CD14-positive monocyte (primary cell): Measurements from ENCODE around the gene SRGAP2C. TPM values are rescaled to one million over a fixed set of nuclear protein-coding genes. Genes with fewer than 3 reads are reported as not detected.
A peak's percentile ranks its signal among the peaks of the same experiment; 100 is the strongest.
"Not testable (repeated sequence)": the region's sequence is repeated elsewhere in the genome, so short reads cannot be mapped to it uniquely, and the experiment has no call there.

Experiments
- DNase-seq, 3 donors: peaks; one replicate each; pipeline ENCODE4 v3.0.0-alpha.2; 2011 to 2022
- H2AFZ ChIP-seq: 2 replicates; pipeline ENCODE4 v1.6.0; 2012; ENCODE audit warnings: mild to moderate bottlenecking, low read depth, low read length, inconsistent platforms; ENCODE audit not compliant: insufficient read depth, poor library complexity, severe bottlenecking
- H3K27ac ChIP-seq, 2 donors: 1 replicate in 1 of 2; 2 replicates in 1 of 2; pipeline ENCODE4 v1.5.1; 2012 to 2013; ENCODE audit warnings: low read length in 2 of 2, control low read depth in 1 of 2, inconsistent platforms in 1 of 2, low read depth in 1 of 2, mild to moderate bottlenecking in 1 of 2
- H3K27me3 ChIP-seq, 2 donors: one replicate each; pipeline versions ENCODE4 v1.6.0 to v1.6.1; 2011 to 2013; ENCODE audit warnings: low read length in 2 of 2; ENCODE audit not compliant: control insufficient read depth in 2 of 2, insufficient read depth in 2 of 2
- H3K36me3 ChIP-seq, 2 donors: replicated peaks in 1 of 2; 1 replicate in 1 of 2; 2 replicates in 1 of 2; pipeline versions ENCODE4 v1.5.1 to v1.6.1; 2012 to 2013; ENCODE audit warnings: low read length in 2 of 2, control low read depth in 1 of 2, inconsistent platforms in 1 of 2, mild to moderate bottlenecking in 1 of 2; ENCODE audit not compliant: insufficient read depth in 2 of 2, control insufficient read depth in 1 of 2
- H3K4me1 ChIP-seq, 2 donors: 1 replicate in 1 of 2; 2 replicates in 1 of 2; pipeline versions ENCODE4 v1.5.1 to v1.6.1; 2012 to 2013; ENCODE audit warnings: low read length in 2 of 2, control low read depth in 1 of 2, inconsistent platforms in 1 of 2, mild to moderate bottlenecking in 1 of 2, moderate library complexity in 1 of 2; ENCODE audit not compliant: insufficient read depth in 2 of 2, control insufficient read depth in 1 of 2
- H3K4me2 ChIP-seq: replicated peaks from 2 replicates; pipeline ENCODE3; 2012; ENCODE audit warnings: low read length, moderate library complexity, mild to moderate bottlenecking; ENCODE audit not compliant: poor library complexity, severe bottlenecking; ENCODE audit errors: extremely low read depth
- H3K4me3 ChIP-seq, 3 experiments: fragments of 200-600 bp in 1 of 3; sonication (generic) in 1 of 3; replicated peaks in 1 of 3; 1 replicate in 2 of 3; 2 replicates in 1 of 3; pipeline ENCODE4 v1.5.1; 2011 to 2013; ENCODE audit warnings: low read length in 3 of 3, mild to moderate bottlenecking in 3 of 3, control low read depth in 2 of 3, low read depth in 2 of 3, inconsistent platforms in 1 of 3, moderate library complexity in 1 of 3
- H3K79me2 ChIP-seq: 2 replicates; pipeline ENCODE4 v1.6.0; 2012; ENCODE audit warnings: mild to moderate bottlenecking, control low read depth, inconsistent platforms, low read length, moderate library complexity; ENCODE audit not compliant: insufficient read depth
- H3K9ac ChIP-seq: 2 replicates; pipeline ENCODE4 v1.6.0; 2017; ENCODE audit warnings: low read length, mild to moderate bottlenecking; ENCODE audit not compliant: insufficient read depth, poor library complexity, severe bottlenecking
- H3K9me3 ChIP-seq, 2 donors: replicated peaks in 1 of 2; 1 replicate in 1 of 2; 2 replicates in 1 of 2; pipeline versions ENCODE4 v1.5.1 to v1.6.1; 2012 to 2013; ENCODE audit warnings: low read length in 2 of 2, control low read depth in 1 of 2; ENCODE audit not compliant: control insufficient read depth in 1 of 2, insufficient read depth in 1 of 2
- H4K20me1 ChIP-seq: 2 replicates; pipeline ENCODE4 v1.6.0; 2012; ENCODE audit warnings: mild to moderate bottlenecking, low read length, control low read depth, moderate library complexity; ENCODE audit not compliant: insufficient read depth
- H3K27ac Mint-ChIP-seq, 7 donors: one replicate each; pipeline ENCODE4 v1.8.0; 2020; ENCODE audit warnings: mild to moderate bottlenecking in 7 of 7, mixed read lengths in 7 of 7, moderate library complexity in 6 of 7, inconsistent platforms in 2 of 7
- H3K27me3 Mint-ChIP-seq, 3 donors: one replicate each; pipeline ENCODE4 v1.8.0; 2021 to 2022; ENCODE audit warnings: low read depth in 3 of 3, mild to moderate bottlenecking in 3 of 3, mixed read lengths in 3 of 3, moderate library complexity in 3 of 3, inconsistent platforms in 1 of 3
- H3K36me3 Mint-ChIP-seq, 2 donors: one replicate each; pipeline ENCODE4 v1.8.0; 2020; ENCODE audit warnings: mixed read lengths in 2 of 2, inconsistent platforms in 1 of 2, mild to moderate bottlenecking in 1 of 2
- H3K4me1 Mint-ChIP-seq: one replicate; pipeline ENCODE4 v1.8.0; 2020; ENCODE audit warnings: mild to moderate bottlenecking, mixed read lengths
- H3K4me3 Mint-ChIP-seq, 2 donors: one replicate each; pipeline ENCODE4 v1.8.0; 2020; ENCODE audit warnings: mild to moderate bottlenecking in 2 of 2, mixed read lengths in 2 of 2, moderate library complexity in 1 of 2
- H3K9me3 Mint-ChIP-seq, 7 donors: one replicate each; pipeline ENCODE4 v1.8.0; 2020 to 2022; ENCODE audit warnings: mixed read lengths in 7 of 7, mild to moderate bottlenecking in 6 of 7, moderate library complexity in 6 of 7, inconsistent platforms in 2 of 7
- WGBS: methylation state at CpG from one replicate; pipeline ENCODE4 v1.1.5; 2013; ENCODE audit warnings: missing lambda C conversion rate; ENCODE audit not compliant: insufficient coverage; 5-methylcytosine and 5-hydroxymethylcytosine counted together
- intact Hi-C, 2 donors: fragments of 100-400 bp; cut with micrococcal nuclease; formaldehyde crosslinking; loops; one replicate each; pipeline versions ENCODE4 v1.15.0 to v1.15.1; 2023
- polyA plus RNA-seq, 3 donors: library from polyadenylated mRNA; depleted of rRNA in 1 of 3; unstranded in 2 of 3; stranded (reverse) in 1 of 3; fragments of 300-500 nt in 2 of 3; fragments of >200 nt in 1 of 3; fragmentation: Illumina TruSeq in 2 of 3; gene quantifications; 1 replicate in 2 of 3; 2 replicates in 1 of 3; pipeline ENCODE4 v1.2.3, GENCODE V29; 2012 to 2021

The SRGAP2C gene
- polyA plus RNA-seq, 3 donors: 3.7 to 13.5 (median 5.4) TPM

DNA sequence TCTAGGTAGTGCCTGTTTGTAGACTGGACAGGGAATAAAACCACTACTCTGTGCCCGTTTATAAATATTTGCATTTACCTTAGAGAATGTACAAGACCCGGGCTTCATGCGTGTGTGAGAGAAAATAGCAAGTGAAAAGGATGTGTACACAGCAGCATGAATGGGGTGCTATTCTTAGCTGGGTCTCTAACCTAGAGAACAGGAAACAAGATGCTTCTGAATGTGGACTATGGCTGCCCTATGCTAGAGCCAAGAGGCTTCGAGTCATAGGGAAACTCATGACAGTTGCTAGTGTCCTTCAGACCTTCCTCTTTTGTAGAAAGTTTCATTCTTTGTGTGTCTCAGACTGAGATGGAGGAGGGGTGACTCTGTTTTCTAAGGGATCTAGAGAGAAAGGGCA is 39.9 kb downstream of the SRGAP2C start:
- H3K9me3 ChIP-seq, H3K4me1 Mint-ChIP-seq, H3K4me2 ChIP-seq, H3K36me3 ChIP-seq, H3K27me3 Mint-ChIP-seq, H2AFZ ChIP-seq, H3K9ac ChIP-seq, H4K20me1 ChIP-seq, H3K4me3 Mint-ChIP-seq, H3K27me3 ChIP-seq, DNase-seq, H3K9me3 Mint-ChIP-seq, intact Hi-C loops, H3K4me1 ChIP-seq, H3K36me3 Mint-ChIP-seq, H3K4me3 ChIP-seq, H3K27ac ChIP-seq: not testable (repeated sequence)
- peak overlapping the region in 5 of 7 donors; percentile 60 to 89 (median 79) for H3K27ac Mint-ChIP-seq
- H3K79me2 ChIP-seq: peaks cover 24% of the 10 kb centered on the region
- WGBS: no CpG with 5 or more reads among the region's 4 CpGs

DNA sequence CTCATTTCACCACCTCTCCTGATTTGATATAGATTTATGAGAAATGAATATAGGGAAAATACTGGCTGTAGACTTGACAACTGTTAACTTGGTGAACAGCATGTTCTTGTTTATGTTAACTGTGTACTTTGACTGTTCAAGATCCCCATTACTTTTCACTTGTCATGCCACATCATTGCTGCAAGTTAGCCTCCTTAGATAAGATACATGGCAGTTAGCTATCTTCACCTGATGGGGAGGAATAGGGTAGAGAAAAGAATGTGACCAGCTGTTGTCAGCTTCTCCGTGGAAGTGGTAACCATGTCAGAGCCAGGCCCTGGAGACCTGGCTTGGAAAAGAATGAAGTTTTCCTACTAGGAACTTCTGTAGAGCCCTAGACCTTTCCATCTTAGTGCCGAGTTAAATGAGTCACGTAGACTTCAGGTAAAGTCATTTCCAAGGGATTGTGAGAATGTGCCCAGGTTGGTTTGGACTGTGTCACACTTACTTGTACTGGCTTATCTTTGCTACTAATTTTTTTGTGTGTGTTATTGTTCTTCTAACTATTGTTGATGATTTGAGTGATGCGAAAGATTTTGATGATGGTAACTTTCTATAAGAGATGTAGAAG is 41.6 kb downstream of the SRGAP2C start:
- no CpG with 5 or more reads among the region's 4 CpGs for WGBS
- intact Hi-C loops: not testable (repeated sequence)

DNA sequence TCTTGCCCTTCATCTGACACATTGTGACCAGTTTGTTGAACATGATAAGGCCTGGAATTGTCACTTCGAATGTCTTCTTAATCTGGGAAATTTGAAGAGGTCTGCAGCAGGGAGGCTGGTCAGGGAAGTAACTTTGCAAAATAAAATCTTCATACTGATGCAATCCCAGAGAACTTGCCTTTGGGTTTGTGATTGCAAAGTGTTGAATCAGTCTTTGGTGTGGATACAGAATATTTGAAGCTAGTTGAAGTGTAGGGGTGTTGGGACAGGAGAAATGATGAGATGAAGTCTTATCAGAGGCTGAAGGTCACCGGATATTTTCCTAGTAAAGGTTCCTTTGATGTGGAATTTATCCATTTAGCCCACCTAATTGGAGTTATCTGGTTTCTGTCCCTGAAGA is 42.1 kb downstream of the SRGAP2C start:
- H2AFZ ChIP-seq, H3K27me3 Mint-ChIP-seq: not testable (repeated sequence)
- no CpG with 5 or more reads among the region's 2 CpGs for WGBS

More for the DNA sequence above, 41.6 kb downstream of the SRGAP2C start:
- not testable (repeated sequence) for H3K36me3 Mint-ChIP-seq, H3K27me3 Mint-ChIP-seq, H3K27ac ChIP-seq, H3K9ac ChIP-seq, H3K9me3 Mint-ChIP-seq, H3K4me3 Mint-ChIP-seq, H3K4me1 Mint-ChIP-seq, H3K27me3 ChIP-seq, H3K4me3 ChIP-seq, H3K36me3 ChIP-seq, H3K27ac Mint-ChIP-seq, DNase-seq, H3K9me3 ChIP-seq, H2AFZ ChIP-seq, H4K20me1 ChIP-seq, H3K4me2 ChIP-seq, H3K4me1 ChIP-seq
- peaks cover 24% of the 10 kb centered on the region for H3K79me2 ChIP-seq

DNA sequence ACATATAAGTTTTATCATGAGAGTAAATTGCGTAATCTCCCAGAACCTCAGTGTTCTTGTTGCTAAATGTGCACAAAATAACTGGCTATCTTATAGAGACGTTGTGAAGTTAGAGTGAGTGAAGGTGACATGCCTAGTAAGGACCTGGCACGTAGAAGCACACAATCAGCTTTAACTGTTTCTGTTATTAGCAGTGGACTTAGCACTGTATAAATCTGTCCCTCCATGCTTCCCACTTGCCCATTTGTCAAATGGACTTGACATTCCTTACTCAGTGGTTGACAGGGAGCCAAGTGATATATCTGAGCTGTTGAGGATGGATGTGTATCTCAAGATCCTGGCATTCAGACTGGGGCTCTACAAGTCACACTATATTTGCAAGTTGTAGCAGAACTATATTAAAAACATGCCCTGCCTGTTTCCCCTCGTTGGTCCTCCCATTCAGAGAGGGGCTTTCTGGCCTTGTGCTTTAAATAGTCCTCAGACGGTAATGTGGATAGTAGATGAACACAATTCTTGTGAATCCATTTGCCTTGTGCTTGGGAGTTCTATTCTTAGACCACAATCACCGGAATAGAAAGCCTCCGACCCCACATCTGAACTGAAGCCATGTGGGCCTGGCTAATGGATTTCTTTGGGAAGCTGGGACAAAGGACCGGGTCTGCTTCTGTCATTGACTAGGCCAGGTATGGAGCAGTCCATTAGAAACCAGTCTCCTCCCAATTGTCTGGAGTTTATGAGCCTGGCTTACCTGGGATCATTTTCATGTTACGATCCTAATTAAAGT is 43.0 kb downstream of the SRGAP2C start:
- H3K79me2 ChIP-seq: peaks cover 12% of the 10 kb centered on the region
- DNase-seq, H3K9me3 ChIP-seq, H3K27me3 Mint-ChIP-seq, H3K27ac ChIP-seq, H3K4me2 ChIP-seq, H3K4me1 ChIP-seq, H3K4me3 Mint-ChIP-seq, H3K4me3 ChIP-seq, H2AFZ ChIP-seq, H3K27ac Mint-ChIP-seq, H3K36me3 ChIP-seq, intact Hi-C loops, H3K4me1 Mint-ChIP-seq, H3K36me3 Mint-ChIP-seq, H3K9ac ChIP-seq, H4K20me1 ChIP-seq, H3K27me3 ChIP-seq, H3K9me3 Mint-ChIP-seq: not testable (repeated sequence)
- WGBS: no CpG with 5 or more reads among the region's 9 CpGs

More for the DNA sequence above, 42.1 kb downstream of the SRGAP2C start:
- intact Hi-C loops, H3K27me3 ChIP-seq, H3K4me1 Mint-ChIP-seq, H3K9me3 ChIP-seq, H3K36me3 ChIP-seq, H4K20me1 ChIP-seq, H3K9me3 Mint-ChIP-seq, H3K36me3 Mint-ChIP-seq, H3K4me3 ChIP-seq, H3K4me1 ChIP-seq, H3K4me3 Mint-ChIP-seq, H3K27ac ChIP-seq, H3K9ac ChIP-seq, DNase-seq, H3K27ac Mint-ChIP-seq, H3K4me2 ChIP-seq: not testable (repeated sequence)
- H3K79me2 ChIP-seq: peaks cover 20% of the 10 kb centered on the region
